Measurements from ENCODE around the gene TEX11.
A peak's percentile ranks its signal among the peaks of the same experiment; 100 is the strongest.
"Not testable (repeated sequence)": the region's sequence is repeated elsewhere in the genome, so short reads cannot be mapped to it uniquely, and the experiment has no call there.

The TEX11 gene

DNA sequence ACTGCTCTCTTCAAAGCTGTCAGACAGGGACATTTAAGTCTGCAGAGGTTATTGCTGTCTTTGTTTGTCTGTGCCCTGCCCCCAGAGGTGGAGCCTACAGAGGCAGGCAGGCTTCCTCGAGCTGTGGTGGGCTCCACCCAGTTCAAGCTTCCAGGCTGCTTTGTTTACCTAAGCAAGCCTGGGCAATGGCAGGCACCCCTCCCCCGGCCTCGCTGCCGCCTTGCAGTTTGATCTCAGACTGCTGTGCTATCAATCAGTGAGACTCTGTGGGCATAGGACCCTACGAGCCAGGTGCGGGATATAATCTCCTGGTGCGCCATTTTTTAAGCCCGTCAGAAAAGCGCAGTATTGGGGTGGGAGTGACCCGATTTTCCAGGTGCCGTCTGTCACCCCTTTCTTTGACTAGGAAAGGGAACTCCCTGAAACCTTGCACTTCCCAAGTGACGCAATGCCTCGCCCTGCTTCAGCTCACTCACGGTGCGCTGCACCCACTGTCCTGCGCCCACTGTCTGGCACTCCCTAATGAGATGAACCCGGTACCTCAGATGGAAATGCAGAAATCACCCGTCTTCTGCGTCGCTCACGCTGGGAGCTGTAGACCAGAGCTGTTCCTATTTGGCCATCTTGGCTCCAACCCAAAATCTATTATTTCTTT is 338.5 kb downstream of the TEX11 start:
- DNase-seq = not testable (repeated sequence)

GRCh38 chrX:70554948-70555347 is 353.6 kb downstream of the TEX11 start:
- DNase-seq = no peak

DNA sequence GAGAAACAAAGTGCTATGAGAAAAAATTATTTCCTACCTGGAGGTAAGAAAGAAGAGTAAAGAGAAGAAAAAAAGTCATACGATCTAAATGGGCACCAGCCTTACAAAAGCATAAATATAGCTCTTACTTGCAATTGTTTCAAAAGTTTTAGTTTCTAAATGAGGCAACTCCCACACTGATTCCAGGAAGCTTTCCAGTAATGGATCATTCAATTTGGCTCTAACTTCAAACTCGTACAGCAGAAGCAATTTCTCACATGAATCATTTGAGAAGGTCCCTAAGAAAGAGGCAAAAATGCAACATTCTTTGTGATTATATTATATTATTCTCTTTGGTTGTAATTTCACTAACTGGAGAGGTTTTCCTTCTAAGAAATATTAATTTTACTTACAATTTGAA is 354.0 kb downstream of the TEX11 start:
- DNase-seq = no peak

- no peak for DNase-seq
Measured at GRCh38 chrX:70554081-70554480, 354.4 kb downstream of the TEX11 start.

GRCh38 chrX:70553516-70553915 is 355.0 kb downstream of the TEX11 start:
- DNase-seq = no peak

- no peak for DNase-seq
Measured at GRCh38 chrX:70552130-70552704, 356.3 kb downstream of the TEX11 start.

DNA sequence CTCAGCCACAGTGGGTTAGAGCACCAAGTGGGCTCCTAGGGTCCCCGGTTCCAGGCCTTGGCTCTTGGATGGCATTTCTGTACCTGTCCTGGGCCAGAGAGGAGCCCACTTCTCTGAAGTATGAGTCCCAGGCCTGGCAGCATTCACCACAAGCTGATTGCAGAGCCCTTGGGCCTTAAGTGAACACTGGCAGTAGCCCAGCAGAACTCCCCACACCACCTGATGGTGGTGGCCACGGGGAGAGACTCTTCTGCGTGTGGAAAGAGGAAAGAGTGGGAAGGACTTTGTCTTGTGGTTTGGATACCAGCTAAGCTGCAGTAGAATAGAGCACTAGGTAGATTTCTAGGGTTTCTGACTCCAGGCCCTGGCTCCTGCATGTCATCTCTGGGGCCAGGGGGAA is 359.1 kb downstream of the TEX11 start:
- no peak for DNase-seq

DNA sequence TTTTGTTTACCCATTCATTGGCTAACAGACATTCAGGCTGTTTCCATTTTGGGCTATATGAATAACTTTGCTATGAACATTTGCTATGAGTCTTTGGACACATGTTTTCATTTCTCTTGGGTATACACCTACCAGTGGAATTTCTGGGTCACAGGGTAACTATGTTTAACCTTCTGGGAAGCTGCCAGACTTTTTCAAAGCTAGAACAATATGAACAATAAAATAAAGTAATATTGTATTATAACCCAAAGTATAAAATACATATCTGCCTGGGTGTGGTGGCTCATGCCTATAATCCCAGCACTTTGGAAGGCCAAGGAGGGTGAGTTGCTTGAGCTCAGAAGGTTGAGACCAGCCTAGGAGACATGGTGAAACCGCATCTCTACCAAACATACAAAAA is 373.3 kb downstream of the TEX11 start:
- no peak for DNase-seq

DNA sequence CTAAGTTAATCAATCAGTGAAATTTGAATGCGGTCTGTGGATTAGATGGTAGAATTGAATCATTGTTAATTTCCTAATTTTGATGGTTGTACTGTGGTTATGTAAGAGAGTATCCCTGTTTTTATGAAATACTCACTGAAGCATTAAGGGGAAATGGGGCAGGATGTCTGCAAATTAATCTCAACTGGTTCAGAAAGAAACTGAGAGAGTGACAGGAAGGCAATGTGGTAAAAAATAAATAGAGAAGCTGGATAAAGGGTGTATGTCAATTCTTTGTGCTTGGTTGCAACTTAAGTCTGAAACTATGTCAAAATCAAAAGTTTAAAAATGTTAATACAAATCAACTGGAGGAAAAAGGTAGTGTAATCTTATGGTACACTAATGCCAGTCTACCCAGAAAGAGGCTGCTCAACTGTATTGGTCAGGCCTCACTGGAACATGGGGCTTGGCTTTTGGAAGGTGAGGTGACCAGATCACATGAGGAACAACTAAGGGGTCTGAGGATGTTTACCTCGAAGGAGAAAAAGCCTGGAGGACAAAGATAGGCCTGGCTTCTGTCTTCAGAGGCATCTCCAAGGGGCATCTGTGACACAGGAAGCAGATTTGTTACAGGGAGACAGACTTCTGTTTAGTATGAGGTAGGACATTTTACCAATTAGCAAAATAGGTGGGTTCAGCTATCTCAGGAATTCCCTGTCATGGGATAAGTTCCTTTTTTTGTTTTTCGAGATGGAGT is 380.7 kb downstream of the TEX11 start:
- no peak for DNase-seq

GRCh38 chrX:70527053-70527452 is 381.5 kb downstream of the TEX11 start:
- no peak for DNase-seq

DNA sequence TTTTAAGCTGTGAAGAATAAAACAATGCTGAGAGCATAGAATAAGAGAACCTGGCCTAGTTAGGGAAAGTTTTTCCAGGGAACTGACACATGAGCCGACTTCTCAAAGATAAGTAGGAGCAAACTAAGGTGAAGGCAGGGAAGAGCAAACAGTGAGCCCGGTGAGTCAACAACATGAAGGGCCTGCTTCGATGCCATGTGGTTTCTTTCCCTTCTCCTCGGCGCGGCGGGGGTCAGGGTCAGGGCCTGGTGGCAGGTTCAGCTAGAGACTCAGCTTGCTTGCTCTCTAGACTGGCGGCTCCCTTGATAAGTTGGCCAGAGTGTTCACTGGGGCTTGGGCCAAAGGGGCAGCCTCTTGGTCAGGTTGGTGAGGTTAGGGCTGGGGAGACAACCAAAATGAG is 382.8 kb downstream of the TEX11 start:
- DNase-seq = no peak

DNA sequence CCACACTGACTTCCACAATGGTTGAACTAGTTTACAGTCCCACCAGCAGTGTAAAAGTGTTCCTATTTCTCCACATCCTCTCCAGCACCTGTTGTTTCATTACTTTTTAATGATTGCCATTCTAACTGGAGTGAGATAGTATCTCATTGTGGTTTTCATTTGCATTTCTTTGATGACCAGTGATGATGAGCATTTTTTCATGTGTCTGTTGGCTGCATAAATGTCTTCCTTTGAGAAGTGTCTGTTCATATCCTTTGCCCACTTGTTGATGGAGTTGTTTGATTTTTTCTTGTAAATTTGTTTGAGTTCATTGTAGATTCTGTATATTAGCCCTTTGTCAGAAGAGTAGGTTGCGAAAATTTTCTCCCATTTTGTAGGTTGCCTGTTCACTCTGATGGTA is 392.8 kb downstream of the TEX11 start:
- not testable (repeated sequence) for DNase-seq

- not testable (repeated sequence) for DNase-seq
Measured at GRCh38 chrX:70515270-70515669, 393.2 kb downstream of the TEX11 start.

DNA sequence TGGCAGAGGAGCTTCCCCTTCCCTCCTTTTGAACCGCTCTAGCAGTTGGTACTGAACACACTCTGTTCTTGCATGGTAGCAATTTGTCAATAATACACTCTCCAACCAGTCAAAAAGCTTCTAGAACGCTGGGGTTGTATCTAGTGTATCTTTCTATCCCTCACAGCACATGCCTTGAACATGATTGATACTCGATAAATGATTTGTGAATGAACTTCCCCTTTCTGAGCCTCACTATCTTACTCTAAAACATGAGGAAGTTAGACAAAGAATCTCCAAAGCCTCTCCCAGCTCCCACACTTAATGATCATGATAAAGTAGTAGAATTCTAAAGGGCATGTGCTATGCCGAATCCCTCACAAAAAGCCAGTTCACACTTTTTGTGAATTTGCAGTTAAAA is 399.4 kb downstream of the TEX11 start:
- no peak for DNase-seq

DNA sequence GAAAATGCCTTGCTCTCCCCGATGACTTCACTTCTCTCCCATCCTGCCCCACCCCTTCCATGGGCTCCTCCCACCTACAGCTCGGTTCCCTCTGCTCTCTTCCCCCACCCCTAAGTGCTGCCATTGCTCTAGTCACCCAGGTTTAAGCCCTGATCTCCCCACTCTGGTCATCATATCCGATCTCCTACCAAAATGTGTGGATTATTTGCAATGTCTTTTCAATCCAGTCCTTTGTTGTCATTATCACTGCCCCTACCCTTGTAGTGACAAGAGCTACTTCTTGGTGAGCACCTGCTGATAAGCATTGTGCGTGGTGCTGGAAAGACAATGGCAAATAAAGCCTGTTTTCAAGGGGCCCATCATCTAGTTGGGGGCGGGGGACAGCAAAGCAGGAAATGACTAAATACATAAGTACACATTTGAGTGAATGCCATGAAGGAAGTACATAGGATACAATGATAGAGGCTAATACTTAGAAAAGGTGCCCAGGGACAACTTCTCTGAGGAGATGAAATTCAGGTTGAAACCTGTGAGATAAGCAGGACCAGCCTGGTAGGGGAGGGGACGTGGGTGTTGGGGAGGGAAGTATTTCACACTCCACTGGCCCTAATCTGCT is 400.1 kb downstream of the TEX11 start:
- DNase-seq = peak; percentile 26

DNA sequence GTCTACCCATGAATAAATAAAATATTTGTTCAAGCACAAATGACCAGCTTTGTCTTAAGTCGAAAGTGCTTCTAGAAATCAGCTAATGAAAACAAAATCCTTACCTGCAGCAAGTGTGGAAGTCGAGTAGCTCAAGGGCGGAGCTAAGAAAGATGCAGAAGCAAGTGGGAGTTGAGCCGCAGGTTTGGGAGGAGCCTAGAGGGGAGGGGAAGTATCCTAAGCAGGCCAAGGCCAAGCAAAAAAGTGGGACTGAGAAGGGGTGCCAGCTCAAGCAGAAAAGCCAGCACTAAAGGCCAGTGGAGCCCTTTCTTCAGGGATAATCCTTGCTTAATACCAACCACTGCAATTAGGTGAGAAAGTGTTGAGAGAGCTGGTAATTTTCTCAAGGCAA is 403.1 kb downstream of the TEX11 start:
- no peak for DNase-seq

DNA sequence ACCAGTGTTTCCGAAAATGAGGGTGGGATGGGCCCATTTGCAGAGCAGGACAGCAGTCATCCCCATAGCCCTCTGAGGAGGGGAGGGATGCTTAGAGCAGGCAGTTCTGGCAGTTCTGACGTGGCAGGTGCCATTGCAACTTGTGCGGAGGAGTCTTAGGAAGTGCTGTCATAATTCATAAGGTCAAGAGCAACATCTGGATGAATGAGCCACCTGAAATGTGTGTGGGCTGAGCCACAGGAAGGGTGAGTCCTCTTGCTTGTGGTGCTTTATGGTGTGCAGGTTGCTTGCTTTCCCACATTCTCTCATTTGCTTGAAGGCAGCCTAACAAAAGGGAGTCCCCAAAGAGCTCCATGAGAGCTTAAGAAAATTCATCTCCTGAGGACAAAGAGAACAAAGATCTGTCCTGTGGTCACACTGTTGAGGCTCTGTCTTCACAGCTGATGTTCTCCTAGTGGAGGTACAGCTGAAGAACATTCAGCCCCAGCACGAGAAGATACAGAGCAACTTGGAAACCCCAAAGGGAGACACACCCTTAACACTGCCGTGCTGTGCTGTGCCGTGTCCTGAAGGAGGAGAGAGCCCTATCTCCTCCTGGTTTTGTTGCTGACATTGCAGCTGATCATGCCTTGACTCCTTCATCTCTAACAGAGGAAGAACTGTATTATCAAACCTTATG is 403.6 kb downstream of the TEX11 start:
- DNase-seq = peak; percentile 37

DNA sequence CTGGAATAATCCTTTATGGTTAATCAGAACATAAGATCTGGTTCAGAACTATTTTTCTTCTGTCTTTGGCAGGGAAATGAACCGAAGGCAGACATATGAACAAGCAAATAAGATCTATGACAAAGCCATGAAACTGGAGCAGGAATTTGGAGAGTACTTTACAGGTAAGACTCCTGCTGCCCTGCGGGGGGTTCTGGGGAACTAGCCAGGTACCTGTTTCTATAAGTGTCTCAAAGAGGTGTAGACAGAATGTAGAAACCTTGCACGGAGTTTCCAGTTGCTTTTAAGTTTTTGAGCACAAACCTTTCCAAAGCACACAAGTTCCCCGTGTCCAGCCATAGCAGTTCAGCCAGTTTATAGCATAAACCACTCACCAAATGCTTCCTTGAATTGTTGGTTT is 407.7 kb downstream of the TEX11 start:
- DNase-seq = no peak

DNA sequence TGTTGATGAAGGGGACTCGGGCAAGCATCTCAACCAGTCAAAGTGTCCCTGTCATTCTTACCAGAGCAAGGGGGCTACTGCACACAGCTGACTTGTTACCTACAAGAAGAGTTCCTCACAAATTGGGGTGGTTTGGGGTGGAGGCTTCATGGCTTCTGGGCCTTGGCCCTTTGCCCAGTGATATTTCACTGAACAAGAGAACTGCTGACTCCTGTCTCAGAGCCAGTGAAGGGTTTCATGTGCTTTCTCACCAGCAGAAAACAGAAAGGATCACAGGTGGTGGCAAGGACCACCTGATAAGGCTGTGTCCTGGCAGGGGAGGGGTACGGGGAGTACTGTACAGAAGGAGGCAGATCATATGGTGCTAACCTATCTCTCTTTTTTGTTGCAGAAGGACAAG is 410.4 kb downstream of the TEX11 start:
- no peak for DNase-seq

DNA sequence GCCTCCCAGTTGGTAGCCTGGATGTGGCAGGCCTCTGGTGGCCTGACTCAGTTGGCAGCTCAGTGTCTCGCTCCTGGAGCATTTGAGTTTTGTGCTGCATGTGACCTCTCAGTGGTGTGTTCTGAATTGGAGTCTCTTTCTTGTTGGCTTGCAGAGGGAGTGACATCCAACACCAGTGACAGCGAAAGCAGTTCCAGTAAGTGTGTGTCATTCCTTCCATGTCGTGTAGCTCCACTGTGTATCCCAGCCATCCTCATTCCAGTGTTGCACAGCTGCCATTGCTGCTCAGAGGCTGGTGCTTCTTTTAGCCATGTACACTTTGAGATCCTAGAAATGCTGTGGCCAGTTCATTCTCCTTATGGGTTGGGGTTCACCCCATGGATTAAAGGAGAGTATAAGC is 411.5 kb downstream of the TEX11 start:
- DNase-seq = no peak

DNA sequence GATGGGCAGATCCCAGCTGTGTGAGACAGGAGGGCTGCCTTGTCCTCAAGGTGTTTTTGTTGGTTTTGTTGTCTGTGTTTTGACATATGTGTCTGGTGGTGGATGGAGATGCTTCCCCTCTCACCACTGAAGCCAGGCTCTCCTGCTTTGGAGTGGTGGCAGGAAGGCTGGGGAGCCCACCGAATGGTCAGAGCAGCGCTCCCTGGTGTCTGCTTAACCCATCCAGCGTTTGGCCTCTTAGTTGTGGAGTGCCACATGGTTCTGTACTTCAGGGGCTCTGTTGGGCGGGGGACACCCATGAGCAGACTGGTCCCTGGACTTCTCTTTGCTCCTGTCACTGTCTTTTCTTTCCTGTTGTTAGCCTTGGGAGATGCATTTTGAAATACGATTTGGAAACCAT is 412.0 kb downstream of the TEX11 start:
- DNase-seq = no peak

DNA sequence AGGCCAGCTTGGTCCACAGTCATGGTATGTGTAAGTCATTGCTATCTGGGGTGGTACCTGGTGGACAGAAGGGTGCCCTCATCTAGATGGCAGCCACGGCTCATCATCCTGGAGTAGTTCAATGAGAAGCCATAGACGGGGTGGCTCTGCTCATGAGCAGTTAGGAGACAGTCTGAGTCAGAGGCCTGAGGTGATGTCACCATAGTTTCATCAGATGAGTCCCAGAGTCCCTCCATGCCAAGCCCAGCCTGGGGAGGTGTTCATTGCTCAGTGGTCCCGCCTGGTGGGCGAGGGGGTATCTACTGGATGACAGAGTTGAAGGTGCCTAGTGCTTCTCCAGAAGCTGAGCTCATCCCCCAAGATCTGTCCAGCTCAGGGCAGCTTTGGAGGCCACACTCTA is 414.1 kb downstream of the TEX11 start:
- peak; percentile 47 for DNase-seq

DNA sequence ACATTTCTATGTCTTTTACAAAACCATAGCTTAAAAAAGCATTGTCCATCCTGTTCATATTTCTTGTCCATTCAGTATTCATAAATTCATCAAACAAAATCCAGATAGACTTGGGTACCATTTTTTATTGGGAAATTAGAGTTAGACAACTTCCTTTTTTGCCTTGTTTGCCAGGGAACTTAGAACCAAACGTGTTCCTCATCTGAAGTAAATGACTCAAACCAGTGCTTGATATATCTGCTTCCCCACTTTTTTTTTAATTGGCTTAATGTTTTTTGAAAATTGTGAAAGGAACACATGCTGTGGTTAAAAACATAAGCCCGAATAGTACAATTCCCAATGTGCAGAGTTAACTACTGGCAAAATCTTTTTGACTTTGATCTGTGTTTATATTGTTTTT is 419.7 kb downstream of the TEX11 start:
- no peak for DNase-seq

Measured in activated CD4-positive, alpha-beta T cell treated with anti-CD3 and anti-CD28 coated beads for 48 hours (primary cell).